Adrenal gland (tissue), 12 donors: Measurements from ENCODE around the gene NDUFAF4. TPM values are rescaled to one million over a fixed set of nuclear protein-coding genes. Genes with fewer than 3 reads are reported as not detected.
A peak's percentile ranks its signal among the peaks of the same experiment; 100 is the strongest.

Experiments
- DNase-seq, 7 donors: peaks; one replicate each; pipeline ENCODE4 v3.0.0-alpha.2; 2019 to 2020
- H3K27ac ChIP-seq, 5 donors: fragments of 200-600 bp; sonication (generic) in 4 of 5; 1 replicate in 3 of 5; 2 replicates in 2 of 5; pipeline versions ENCODE4 v1.5.1 to v1.8.0; 2016 to 2020; ENCODE audit warnings: mild to moderate bottlenecking in 1 of 5
- H3K27me3 ChIP-seq: fragments of 200-600 bp; 2 replicates; pipeline ENCODE4 v1.8.0; 2021
- H3K36me3 ChIP-seq, 2 donors: fragments of 200-600 bp; replicated peaks in 1 of 2; 1 replicate in 1 of 2; 2 replicates in 1 of 2; pipeline versions ENCODE4 v1.5.1 to v1.8.0; 2018 to 2022
- H3K4me1 ChIP-seq, 2 donors: fragments of 200-600 bp; replicated peaks in 1 of 2; 1 replicate in 1 of 2; 2 replicates in 1 of 2; pipeline versions ENCODE4 v1.5.1 to v1.8.0; 2018 to 2021
- H3K4me3 ChIP-seq, 4 donors: fragments of 200-600 bp; sonication (generic) in 3 of 4; one replicate each; pipeline ENCODE4 v1.5.1; 2016 to 2018
- H3K9me3 ChIP-seq, 3 donors: fragments of 200-600 bp; sonication (generic) in 1 of 3; replicated peaks in 1 of 3; 1 replicate in 2 of 3; 2 replicates in 1 of 3; pipeline versions ENCODE4 v1.5.1 to v1.8.0; 2016 to 2021
- POLR2A ChIP-seq, 2 donors: fragments of 450-650 bp; IDR thresholded peaks; one replicate each; pipeline ENCODE4 v1.6.1; 2017; ENCODE audit warnings: antibody characterized with exemption in 2 of 2, mild to moderate bottlenecking in 2 of 2, moderate library complexity in 1 of 2
- WGBS, 4 donors: extraction: QIAGEN DNeasy Blood & Tissue Kit in 2 of 4; methylation state at CpG; one replicate each; pipeline versions ENCODE4 v1.1.5 to v1.1.7; 2013 to 2017; 5-methylcytosine and 5-hydroxymethylcytosine counted together
- intact Hi-C, 2 donors: fragments of 100-400 bp; cut with DNase I; formaldehyde crosslinking; loops; one replicate each; pipeline versions ENCODE4 v1.14.1 to v1.15.0; 2022 to 2023
- polyA plus RNA-seq, 3 donors: library from polyadenylated mRNA; stranded (reverse); fragments of 200-250 nt in 2 of 3; fragments of 350-450 nt in 1 of 3; fragmentation: Illumina TruSeq in 1 of 3; extraction: RNeasy Lipid Tissue Mini Kit (QIAGEN cat#74804) in 1 of 3; gene quantifications; one replicate each; pipeline ENCODE4 v1.2.3, GENCODE V29; 2013 to 2014
- total RNA-seq, 9 donors: library from RNA; depleted of rRNA in 4 of 9; stranded (reverse); fragments of >200 nt in 4 of 9; fragments of 120-200 nt in 1 of 9; fragmentation: NEBNext Ultra II Directional in 1 of 9; extraction: Animal tissue kit (Norgen Biotek cat#: 25700) in 1 of 9; gene quantifications; one replicate each; pipeline versions ENCODE4 v1.1.0 to v1.2.4, GENCODE V29; 2013 to 2023
- TF ChIP-seq, protein P1 (sequence below), 6 experiments: fragments of 450-650 bp in 4 of 6; fragments of 200-600 bp in 2 of 6; sonication (generic) in 1 of 6; IDR thresholded peaks; 1 replicate in 5 of 6; 2 replicates in 1 of 6; pipeline versions ENCODE4 v1.5.1 to v1.8.0; 2016 to 2021; ENCODE audit warnings: antibody characterized with exemption in 6 of 6, mild to moderate bottlenecking in 2 of 6, moderate library complexity in 1 of 6
- donor health status: healthy with polysubstance abuse.
- donor health status: Bipolar disorder and iron deficiency.
- donor health status: DM: yes; HTN: yes; CAD: no.
- donor health status: DM: no; HTN: no; CAD: no.
- donor health status: DM: no; HTN: no; CAD: no.
- donor health status: DM: yes; HTN: yes; CAD: no.

NDUFAF4 gene
- total and polyA plus RNA-seq, 12 donors: 11.4 to 73.5 (median 28.5) TPM

DNA sequence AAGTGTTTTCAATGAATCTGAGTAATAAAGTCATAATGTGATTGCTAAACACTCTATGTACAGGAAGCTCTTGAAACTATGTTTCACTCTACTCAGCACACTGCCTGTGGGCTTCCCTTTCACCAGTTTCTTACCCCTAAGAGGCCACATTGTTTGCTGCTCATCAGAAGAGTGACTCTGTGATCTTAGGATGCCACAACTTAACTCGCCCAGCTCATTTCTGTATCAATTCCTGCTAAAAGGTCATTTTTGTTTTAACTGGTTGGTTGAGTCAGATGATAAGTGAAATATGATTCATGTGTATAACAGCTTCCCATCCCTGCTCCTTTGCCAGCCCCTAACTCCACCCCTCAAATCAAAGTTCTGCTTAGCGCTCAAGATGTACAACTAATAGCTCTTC lies 9.8 kb upstream of the NDUFAF4 start:
- Histone ChIP-seq H3K27ac (no peak overlapping the region), H3K4me3 (no peak overlapping the region), H3K27me3 (peaks cover 8% of the 10 kb centered on the region), H3K36me3 (no peaks in the 10 kb centered on the region), H3K4me1 (no peaks in the 10 kb centered on the region), H3K9me3 (no peaks in the 10 kb centered on the region)
- DNase-seq: no peak
- WGBS, 4 donors: 50 to 62% (median 58%) methylated on average over 2 of the region's 2 CpGs
- intact Hi-C loops: loop anchor here in 1 of 2 donors (10.0 kb wide), 1 partner anchor 147 kb away; no protein-coding TSS in a partner anchor
- TF ChIP-seq POLR2A (IDR thresholded peaks at IDR 0.05): no peak
- TF ChIP-seq, protein P1, sequence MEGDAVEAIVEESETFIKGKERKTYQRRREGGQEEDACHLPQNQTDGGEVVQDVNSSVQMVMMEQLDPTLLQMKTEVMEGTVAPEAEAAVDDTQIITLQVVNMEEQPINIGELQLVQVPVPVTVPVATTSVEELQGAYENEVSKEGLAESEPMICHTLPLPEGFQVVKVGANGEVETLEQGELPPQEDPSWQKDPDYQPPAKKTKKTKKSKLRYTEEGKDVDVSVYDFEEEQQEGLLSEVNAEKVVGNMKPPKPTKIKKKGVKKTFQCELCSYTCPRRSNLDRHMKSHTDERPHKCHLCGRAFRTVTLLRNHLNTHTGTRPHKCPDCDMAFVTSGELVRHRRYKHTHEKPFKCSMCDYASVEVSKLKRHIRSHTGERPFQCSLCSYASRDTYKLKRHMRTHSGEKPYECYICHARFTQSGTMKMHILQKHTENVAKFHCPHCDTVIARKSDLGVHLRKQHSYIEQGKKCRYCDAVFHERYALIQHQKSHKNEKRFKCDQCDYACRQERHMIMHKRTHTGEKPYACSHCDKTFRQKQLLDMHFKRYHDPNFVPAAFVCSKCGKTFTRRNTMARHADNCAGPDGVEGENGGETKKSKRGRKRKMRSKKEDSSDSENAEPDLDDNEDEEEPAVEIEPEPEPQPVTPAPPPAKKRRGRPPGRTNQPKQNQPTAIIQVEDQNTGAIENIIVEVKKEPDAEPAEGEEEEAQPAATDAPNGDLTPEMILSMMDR (IDR thresholded peaks at IDR 0.05): no peak

DNA sequence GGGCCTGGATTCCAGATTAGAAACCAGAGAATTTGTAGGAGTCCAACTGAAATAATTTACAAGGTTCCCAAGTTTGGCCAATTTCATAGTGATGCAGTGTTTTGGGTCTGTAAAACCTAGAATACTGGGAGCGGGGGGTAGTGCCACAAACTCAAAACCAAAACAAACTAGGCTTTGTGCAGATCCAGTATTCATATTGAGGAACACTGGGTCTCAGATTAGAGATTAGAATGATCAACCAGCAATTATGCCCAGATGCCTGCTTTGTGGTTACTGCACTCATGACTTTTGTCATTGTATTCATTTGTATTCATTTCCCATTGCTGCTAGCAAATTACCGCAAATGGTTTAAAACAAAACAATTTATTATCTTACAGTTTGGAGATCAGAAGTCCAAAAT lies 3.2 kb upstream of the NDUFAF4 start:
- Histone ChIP-seq H3K9me3 (no peaks in the 10 kb centered on the region), H3K36me3 (no peaks in the 10 kb centered on the region), H3K4me1 (peaks cover 10 to 22% of the 10 kb centered on the region in 2 donors), H3K27ac (no peak overlapping the region), H3K27me3 (peaks cover 8% of the 10 kb centered on the region), H3K4me3 (no peak overlapping the region)
- TF ChIP-seq, protein P1 (IDR thresholded peaks at IDR 0.05): no peak
- TF ChIP-seq POLR2A (IDR thresholded peaks at IDR 0.05): no peak
- WGBS, 4 donors: 87 to 93% (median 89%) methylated on average over 2 of the region's 2 CpGs
- no peak for DNase-seq
- intact Hi-C loops: loop anchor here (5.0 to 10.0 kb wide), 2 partner anchors 154 to 161 kb away; no protein-coding TSS in a partner anchor

DNA sequence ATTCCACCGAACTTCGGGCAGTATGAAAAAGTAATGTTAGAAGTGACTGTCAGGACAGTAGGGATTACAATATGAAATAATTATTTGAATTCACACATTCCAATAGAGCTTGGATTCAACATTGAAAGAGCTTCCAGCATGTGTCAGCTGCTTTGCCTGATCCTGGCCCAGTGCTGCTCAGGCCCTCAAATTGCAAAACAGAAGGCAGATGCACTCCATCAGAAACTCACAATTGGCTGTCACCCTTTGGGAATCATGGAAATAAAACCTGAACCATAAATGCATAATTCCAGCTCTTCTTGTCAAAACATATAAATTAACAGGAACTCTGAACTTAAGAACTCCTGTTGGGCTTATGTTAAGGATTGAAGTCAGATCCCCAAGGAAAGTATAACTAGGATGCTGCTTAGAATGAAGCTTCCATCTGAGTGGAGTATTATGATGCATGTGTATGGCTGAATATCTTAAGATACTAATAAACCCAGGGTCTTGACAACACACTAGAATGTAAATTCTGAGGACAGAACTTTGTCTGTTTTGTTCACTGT lies 1.8 kb upstream of the NDUFAF4 start:
- no peak for DNase-seq
- Histone ChIP-seq H3K9me3 (no peaks in the 10 kb centered on the region), H3K36me3 (peaks cover 0 to 2% of the 10 kb centered on the region in 2 donors), H3K27me3 (peaks cover 8% of the 10 kb centered on the region), H3K27ac (peak overlapping the region in 1 of 5 donors; percentile 13), H3K4me1 (peaks cover 17 to 26% of the 10 kb centered on the region in 2 donors), H3K4me3 (no peak overlapping the region)
- intact Hi-C loops: loop anchor here in 1 of 2 donors (5.0 kb wide), 1 partner anchor 272 kb away; no protein-coding TSS in a partner anchor
- WGBS, 4 donors: 71 to 93% (median 90%) methylated on average over 2 of the region's 2 CpGs
- TF ChIP-seq, protein P1 (IDR thresholded peaks at IDR 0.05): no peak
- no peak for TF ChIP-seq POLR2A (IDR thresholded peaks at IDR 0.05)

- TF ChIP-seq POLR2A (IDR thresholded peaks at IDR 0.05): no peak
- TF ChIP-seq, protein P1 (IDR thresholded peaks at IDR 0.05): peak; percentile 32 to 73 (median 58)
- Histone ChIP-seq H3K27me3 (peaks cover 8% of the 10 kb centered on the region), H3K4me1 (peaks cover 17 to 26% of the 10 kb centered on the region in 2 donors), H3K4me3 (peak overlapping the region in 1 of 4 donors; percentile 84), H3K27ac (peak overlapping the region; percentile 13 to 88 (median 87)), H3K9me3 (no peaks in the 10 kb centered on the region), H3K36me3 (peaks cover 0 to 7% of the 10 kb centered on the region in 2 donors)
- DNase-seq: peak; percentile 28 to 61 (median 45)
- intact Hi-C loops: loop anchor here in 1 of 2 donors (5.0 kb wide), 1 partner anchor 272 kb away; no protein-coding TSS in a partner anchor
- WGBS, 4 donors: 2 to 12% (median 7%) methylated on average over 3 of the region's 3 CpGs
Measured at GRCh38 chr6:96899019-96899418, 1.3 kb upstream of the NDUFAF4 start.
